CD4-positive, alpha-beta T cell (primary cell): ENCODE results near the gene CITED4. TPM values are rescaled to one million over a fixed set of nuclear protein-coding genes. Genes with fewer than 3 reads are reported as not detected.
A peak's percentile ranks its signal among the peaks of the same experiment; 100 is the strongest.

Source experiments
- ATAC-seq: fragments of 200-7000 bp; cut with Tn5 transposase; one replicate; pipeline ENCODE4 v1.10.0; 2022; ENCODE audit warnings: mild to moderate bottlenecking; ENCODE audit not compliant: poor library complexity
- CTCF ChIA-PET: fragments of 350-600 bp; sonication (Branson Sonifier 250); formaldehyde crosslinking; loops from one replicate; lab custom pipeline; 2021; ENCODE audit warnings: antibody characterized with exemption, inconsistent platforms; lab: Charles Lee
- POLR2A ChIA-PET: fragments of 350-600 bp; sonication (Branson Sonifier 250); formaldehyde crosslinking; loops from one replicate; lab custom pipeline; 2021; ENCODE audit warnings: antibody characterized with exemption, inconsistent platforms; lab: Charles Lee
- DNase-seq, 14 experiments: peaks; one replicate each; pipeline ENCODE4 v3.0.0-alpha.2; 2013 to 2020; ENCODE audit warnings: mixed read lengths in 2 of 14
- H3K27ac ChIP-seq, 2 donors: one replicate each; pipeline versions ENCODE4 v1.5.1 to v1.7.0; 2013; ENCODE audit warnings: low read length in 2 of 2, low read depth in 1 of 2, mild to moderate bottlenecking in 1 of 2
- H3K27me3 ChIP-seq, 2 experiments: 1 replicate in 1 of 2; 2 replicates in 1 of 2; pipeline versions ENCODE4 v1.6.1 to v1.7.0; 2013; ENCODE audit warnings: low read length in 2 of 2, control low read depth in 1 of 2, mild to moderate bottlenecking in 1 of 2, moderate library complexity in 1 of 2; ENCODE audit not compliant: insufficient read depth in 2 of 2, control insufficient read depth in 1 of 2
- H3K36me3 ChIP-seq: one replicate; pipeline ENCODE4 v1.6.1; 2013; ENCODE audit warnings: low read length, control low read depth; ENCODE audit not compliant: insufficient read depth
- H3K4me1 ChIP-seq: one replicate; pipeline ENCODE4 v1.6.1; 2013; ENCODE audit warnings: low read length, control low read depth; ENCODE audit not compliant: insufficient read depth
- H3K4me3 ChIP-seq: one replicate; pipeline ENCODE4 v1.5.1; 2013; ENCODE audit warnings: mild to moderate bottlenecking, low read length, moderate library complexity
- H3K9me3 ChIP-seq, 2 experiments: 1 replicate in 1 of 2; 2 replicates in 1 of 2; pipeline versions ENCODE4 v1.6.1 to v1.7.0; 2013; ENCODE audit warnings: low read length in 2 of 2, mild to moderate bottlenecking in 2 of 2, control low read depth in 1 of 2, moderate library complexity in 1 of 2; ENCODE audit not compliant: control insufficient read depth in 1 of 2, insufficient read depth in 1 of 2
- H3K27ac Mint-ChIP-seq: one replicate; pipeline ENCODE4 v1.8.0; 2020; ENCODE audit warnings: mixed read lengths
- H3K27me3 Mint-ChIP-seq: one replicate; pipeline ENCODE4 v1.8.0; 2021; ENCODE audit warnings: mixed read lengths
- H3K36me3 Mint-ChIP-seq: one replicate; pipeline ENCODE4 v1.8.0; 2021; ENCODE audit warnings: low read depth, mixed read lengths
- H3K4me1 Mint-ChIP-seq: one replicate; pipeline ENCODE4 v1.8.0; 2021; ENCODE audit warnings: low read depth, mixed read lengths
- H3K4me3 Mint-ChIP-seq: one replicate; pipeline ENCODE4 v1.8.0; 2020; ENCODE audit warnings: mild to moderate bottlenecking, mixed read lengths
- H3K9me3 Mint-ChIP-seq: one replicate; pipeline ENCODE4 v1.8.0; 2020; ENCODE audit warnings: mixed read lengths
- intact Hi-C, 2 experiments: fragments of 100-400 bp; cut with DNase I in 1 of 2; cut with micrococcal nuclease in 1 of 2; formaldehyde crosslinking; loops; one replicate each; pipeline versions ENCODE4 v1.15.1 to v1.9.0; 2023 to 2025; cut with DNase I, micrococcal nuclease
- total RNA-seq, 174 experiments: library from RNA in 2 of 174; stranded (reverse) in 2 of 174; gene quantifications; one replicate each; pipeline ENCODE4 v1.2.3 and lab custom pipeline; 2021 to 2026
- TF ChIP-seq, protein P1 (sequence below): fragments of 200-600 bp; IDR thresholded peaks from one replicate; pipeline ENCODE4 v1.8.0; 2022; ENCODE audit warnings: antibody characterized with exemption, mild to moderate bottlenecking

CITED4 gene
- total RNA-seq, 2 experiments from 2014 or later: 51.6 to 52.0 TPM

DNA sequence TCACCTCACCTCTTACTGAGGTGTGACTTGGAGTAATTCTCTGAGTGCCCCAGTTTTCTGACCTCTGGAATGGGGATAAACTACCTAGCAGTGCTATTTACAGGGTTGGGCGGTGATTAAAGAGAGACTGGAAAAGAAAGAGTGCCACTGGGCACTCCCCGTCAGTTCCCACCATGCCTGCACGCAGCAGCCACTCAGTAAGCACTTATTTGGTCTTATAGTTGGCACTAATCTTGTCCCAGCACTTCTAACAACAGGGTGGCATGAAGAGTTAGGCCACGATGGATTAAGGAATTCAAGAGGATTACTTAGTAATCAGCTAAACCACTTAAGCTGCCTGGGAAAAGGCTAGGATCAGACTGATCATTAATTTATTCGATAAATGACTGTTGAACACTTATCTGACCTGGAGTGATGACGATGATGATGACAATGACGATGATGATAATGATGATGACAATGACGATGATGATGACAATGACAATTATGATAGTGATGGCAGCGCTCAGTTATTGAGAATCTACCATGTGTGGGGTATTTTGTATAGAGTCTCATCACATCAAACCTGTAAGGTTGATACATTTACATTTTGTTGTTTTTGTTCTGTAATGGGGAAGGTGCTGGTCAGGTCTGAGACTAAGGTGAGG lies 5.4 kb downstream of the CITED4 start:
- Mint-ChIP-seq H3K36me3 (no peaks in the 10 kb centered on the region), H3K27ac (no peak overlapping the region), H3K27me3 (no peaks in the 10 kb centered on the region), H3K9me3 (no peaks in the 10 kb centered on the region), H3K4me3 (no peak overlapping the region), H3K4me1 (peaks cover 15% of the 10 kb centered on the region)
- Histone ChIP-seq H3K9me3 (no peaks in the 10 kb centered on the region), H3K36me3 (no peaks in the 10 kb centered on the region), H3K27me3 (no peaks in the 10 kb centered on the region), H3K4me1 (peaks cover 10% of the 10 kb centered on the region), H3K4me3 (no peak overlapping the region), H3K27ac (no peak overlapping the region)
- DNase-seq (no peak), ATAC-seq (no peak)
- POLR2A ChIA-PET: no interaction called here
- TF ChIP-seq, protein P1, sequence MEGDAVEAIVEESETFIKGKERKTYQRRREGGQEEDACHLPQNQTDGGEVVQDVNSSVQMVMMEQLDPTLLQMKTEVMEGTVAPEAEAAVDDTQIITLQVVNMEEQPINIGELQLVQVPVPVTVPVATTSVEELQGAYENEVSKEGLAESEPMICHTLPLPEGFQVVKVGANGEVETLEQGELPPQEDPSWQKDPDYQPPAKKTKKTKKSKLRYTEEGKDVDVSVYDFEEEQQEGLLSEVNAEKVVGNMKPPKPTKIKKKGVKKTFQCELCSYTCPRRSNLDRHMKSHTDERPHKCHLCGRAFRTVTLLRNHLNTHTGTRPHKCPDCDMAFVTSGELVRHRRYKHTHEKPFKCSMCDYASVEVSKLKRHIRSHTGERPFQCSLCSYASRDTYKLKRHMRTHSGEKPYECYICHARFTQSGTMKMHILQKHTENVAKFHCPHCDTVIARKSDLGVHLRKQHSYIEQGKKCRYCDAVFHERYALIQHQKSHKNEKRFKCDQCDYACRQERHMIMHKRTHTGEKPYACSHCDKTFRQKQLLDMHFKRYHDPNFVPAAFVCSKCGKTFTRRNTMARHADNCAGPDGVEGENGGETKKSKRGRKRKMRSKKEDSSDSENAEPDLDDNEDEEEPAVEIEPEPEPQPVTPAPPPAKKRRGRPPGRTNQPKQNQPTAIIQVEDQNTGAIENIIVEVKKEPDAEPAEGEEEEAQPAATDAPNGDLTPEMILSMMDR: no peak
- intact Hi-C loops: no loop called here
- CTCF ChIA-PET: interaction anchor here (1.4 kb wide), 1 partner anchor 82 kb away, joined by 11 read pairs; no protein-coding TSS in a partner anchor

DNA sequence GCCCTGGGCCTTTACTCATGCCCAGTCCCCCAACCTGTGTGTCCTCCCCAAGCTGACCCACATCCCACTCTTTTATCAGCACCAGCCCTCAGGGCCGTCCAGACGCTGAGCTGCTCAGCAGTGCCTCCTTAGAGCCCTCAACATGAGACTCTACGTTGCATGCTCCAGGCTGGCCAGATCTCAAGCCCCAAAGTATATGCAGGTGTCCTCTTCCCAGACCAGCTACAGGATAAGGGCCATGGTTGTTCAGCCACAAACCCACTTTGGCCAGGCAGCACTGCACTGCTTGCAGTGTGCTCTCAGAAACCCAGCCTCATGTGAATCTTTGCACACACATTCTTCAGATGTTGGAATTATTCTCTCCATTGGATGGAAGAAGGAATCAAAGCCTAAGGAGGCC lies 6.0 kb downstream of the CITED4 start:
- ChIA-PET CTCF (interaction anchor here (1.4 kb wide), 1 partner anchor 96 kb away, joined by 5 read pairs; no protein-coding TSS in a partner anchor), POLR2A (no interaction called here)
- no peak overlapping the region for H3K4me3 Mint-ChIP-seq
- H3K9me3 Mint-ChIP-seq: no peaks in the 10 kb centered on the region
- DNase-seq (no peak), ATAC-seq (no peak)
- no peaks in the 10 kb centered on the region for H3K27me3 Mint-ChIP-seq
- intact Hi-C loops: no loop called here
- Histone ChIP-seq H3K36me3 (no peaks in the 10 kb centered on the region), H3K9me3 (no peaks in the 10 kb centered on the region), H3K4me3 (no peak overlapping the region), H3K4me1 (peaks cover 7% of the 10 kb centered on the region), H3K27ac (no peak overlapping the region), H3K27me3 (no peaks in the 10 kb centered on the region)
- H3K27ac Mint-ChIP-seq: no peak overlapping the region
- TF ChIP-seq, protein P1: no peak
- peaks cover 15% of the 10 kb centered on the region for H3K4me1 Mint-ChIP-seq
- no peaks in the 10 kb centered on the region for H3K36me3 Mint-ChIP-seq

DNA sequence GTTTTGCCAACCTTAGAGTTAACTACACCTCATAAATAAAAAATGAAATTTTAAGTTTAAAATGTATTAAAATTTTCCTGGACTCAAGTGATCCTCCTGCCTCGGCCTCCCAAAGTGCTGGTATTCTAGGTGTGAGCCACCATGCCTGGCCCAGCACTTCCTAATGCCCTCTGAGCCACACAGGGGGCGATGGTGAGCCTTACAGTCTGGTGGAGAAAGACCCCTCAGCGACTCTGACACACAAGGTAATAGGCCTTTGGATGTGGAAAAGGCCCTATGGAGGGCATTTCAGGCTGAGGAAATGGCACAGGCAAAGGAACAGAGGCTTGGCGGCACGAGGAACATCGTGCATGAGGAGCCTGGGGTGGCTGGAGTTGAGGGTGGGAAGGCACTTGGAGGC lies 6.7 kb downstream of the CITED4 start:
- intact Hi-C loops: no loop called here
- Mint-ChIP-seq H3K4me3 (no peak overlapping the region), H3K4me1 (peaks cover 10% of the 10 kb centered on the region), H3K9me3 (no peaks in the 10 kb centered on the region), H3K36me3 (no peaks in the 10 kb centered on the region), H3K27me3 (no peaks in the 10 kb centered on the region), H3K27ac (no peak overlapping the region)
- Histone ChIP-seq H3K9me3 (no peaks in the 10 kb centered on the region), H3K27ac (no peak overlapping the region), H3K36me3 (no peaks in the 10 kb centered on the region), H3K27me3 (no peaks in the 10 kb centered on the region), H3K4me1 (peaks cover 1% of the 10 kb centered on the region), H3K4me3 (no peak overlapping the region)
- ChIA-PET CTCF (interaction anchor here (1.4 kb wide), 1 partner anchor 97 kb away, joined by 5 read pairs; no protein-coding TSS in a partner anchor), POLR2A (no interaction called here)
- TF ChIP-seq, protein P1: no peak
- ATAC-seq (no peak), DNase-seq (peak in 3 of 14 experiments; percentile 29 to 43 (median 32))
